ENCODE results near the gene PTTG1.
"Not testable (repeated sequence)": the region's sequence is repeated elsewhere in the genome, so short reads cannot be mapped to it uniquely, and the experiment has no call there.

PTTG1 gene

GRCh38 chr5:160399402-160400353, 22.0 kb upstream of the PTTG1 start, which contains the start of gene FAM200C:
TSS of gene FAM200C (minus strand) at chr5:160400054. CDS start at chr5:160395490, 4,564 bp downstream.
- peaks cover 15% of the 10 kb centered on the region for H3K4me1 Mint-ChIP-seq
- H3K36me3 Mint-ChIP-seq = peaks cover 26% of the 10 kb centered on the region
- ATAC-seq = peak; percentile 83
- no peaks in the 10 kb centered on the region for H3K27me3 Mint-ChIP-seq
- no peaks in the 10 kb centered on the region for H3K9me3 Mint-ChIP-seq
- peak within 1 kb of the TSS; percentile 80 for H3K4me3 Mint-ChIP-seq
- peak within 1 kb of the TSS; percentile 91 for H3K27ac Mint-ChIP-seq

DNA sequence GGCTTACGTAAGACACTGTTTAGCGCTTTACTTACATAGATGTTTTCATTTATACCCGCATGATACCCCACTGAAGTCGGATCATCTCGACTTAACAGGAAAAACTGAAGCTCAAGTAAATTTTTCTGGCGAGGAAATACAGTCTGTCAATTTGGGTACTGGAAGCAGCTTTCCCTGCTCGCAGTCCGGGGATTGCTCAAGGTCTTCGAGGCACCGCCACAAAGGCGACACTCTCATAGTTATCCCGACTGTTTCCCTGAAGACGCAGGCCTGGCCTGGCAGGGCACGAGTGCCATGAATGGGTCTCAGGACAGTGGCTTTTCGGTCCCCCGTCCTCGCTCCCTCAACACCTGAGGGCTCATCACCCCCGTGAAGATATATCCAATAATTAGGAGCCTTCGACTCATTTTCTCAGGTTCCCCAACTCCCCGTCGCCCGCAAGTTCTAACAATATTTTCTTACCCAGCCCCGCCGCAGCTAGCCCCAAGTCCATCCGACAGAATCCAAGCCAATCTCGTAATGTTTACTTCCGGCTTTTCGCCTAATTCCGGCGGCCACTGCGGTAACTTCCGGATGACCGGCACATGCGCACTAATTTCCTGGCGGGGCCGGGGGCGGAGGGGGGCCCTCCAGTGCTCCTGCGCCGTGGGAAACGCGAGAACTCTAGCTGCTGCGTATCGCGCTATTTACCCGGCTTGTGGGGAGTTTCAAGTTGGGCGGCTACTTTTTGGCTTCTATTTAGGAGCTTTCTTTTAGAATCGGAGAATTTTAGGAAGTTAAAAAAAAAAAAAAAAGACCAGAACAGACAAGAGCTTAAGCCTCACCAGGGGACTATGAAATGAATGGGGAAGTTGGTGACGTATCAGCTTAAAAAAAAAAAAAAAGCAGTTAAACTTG, 2.8 kb upstream of the PTTG1 start, which contains the start of gene SLU7:
Gene SLU7, minus strand, starts transcription at position 521 of the 897 bp plus-strand sequence. CDS start 3,787 bp downstream, outside the sequence.
- peak within 1 kb of the TSS; percentile 97 for H3K4me3 Mint-ChIP-seq
- H3K27me3 Mint-ChIP-seq = no peaks in the 10 kb centered on the region
- H3K36me3 Mint-ChIP-seq = peaks cover 27% of the 10 kb centered on the region
- peak within 1 kb of the TSS; percentile 93 for H3K27ac Mint-ChIP-seq
- H3K9me3 Mint-ChIP-seq = no peaks in the 10 kb centered on the region
- ATAC-seq = peak; percentile 91
- H3K4me1 Mint-ChIP-seq = peaks cover 70% of the 10 kb centered on the region

DNA sequence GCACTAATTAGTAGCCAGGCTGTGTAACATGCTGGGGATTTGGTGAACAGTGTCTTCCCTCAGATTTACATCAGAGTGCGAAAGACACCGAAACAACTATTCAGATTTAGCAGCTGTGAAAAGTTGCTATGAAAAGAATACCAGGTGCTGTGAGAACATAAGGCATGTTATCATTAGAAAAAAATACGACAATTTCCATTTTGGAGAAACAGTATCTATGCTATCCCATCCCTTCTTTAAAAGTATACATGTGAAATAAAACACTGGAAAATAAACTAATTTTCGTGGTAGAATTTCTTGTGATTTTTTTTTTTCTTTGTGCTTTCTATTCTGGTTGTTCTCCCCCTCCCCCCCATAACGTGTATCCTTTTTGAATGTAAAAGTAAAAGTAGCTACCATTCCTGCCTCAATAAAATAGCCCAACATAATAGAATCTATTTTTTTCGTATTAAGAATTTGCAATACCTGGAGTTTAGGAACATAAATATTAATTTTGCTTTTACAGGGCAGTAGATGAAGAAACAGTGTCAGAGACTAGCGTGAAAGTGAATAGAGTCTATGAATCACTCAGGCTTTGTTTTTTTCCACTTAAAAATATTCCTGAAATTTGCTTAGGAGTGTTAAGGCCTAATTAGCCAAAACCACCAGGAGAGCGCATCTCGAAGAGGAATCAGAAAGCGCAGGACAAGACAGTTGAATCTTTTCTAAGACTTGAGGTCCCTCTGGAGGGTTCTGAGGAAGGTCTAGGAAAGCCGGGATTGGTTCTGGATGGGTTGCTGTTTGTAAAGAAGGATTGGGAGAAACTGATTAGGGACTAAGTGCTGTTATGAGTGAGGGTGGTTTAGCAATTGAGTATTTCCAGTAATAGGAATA, 2.0 kb upstream of the PTTG1 start:
- Mint-ChIP-seq H3K4me3 (peak overlapping the region; percentile 97), H3K27me3 (no peaks in the 10 kb centered on the region), H3K27ac (peak overlapping the region; percentile 93), H3K36me3 (peaks cover 24% of the 10 kb centered on the region), H3K4me1 (peaks cover 78% of the 10 kb centered on the region), H3K9me3 (no peaks in the 10 kb centered on the region)
- no peak for ATAC-seq

DNA sequence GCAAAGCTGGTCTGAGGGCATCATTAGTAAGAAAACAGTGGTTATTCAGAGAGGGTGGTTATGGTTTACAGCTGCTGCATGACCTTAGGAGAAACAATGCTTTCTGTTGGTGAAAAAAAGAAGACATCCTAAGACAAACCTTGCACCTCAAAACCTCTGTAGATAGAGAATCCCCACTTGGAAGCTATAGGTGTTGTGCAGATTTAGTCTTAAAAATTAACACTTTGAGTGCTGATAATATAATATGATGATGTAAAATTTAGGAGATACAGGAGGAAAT, 1.4 kb upstream of the PTTG1 start:
- Mint-ChIP-seq H3K27ac (peak overlapping the region; percentile 93), H3K9me3 (no peaks in the 10 kb centered on the region), H3K4me3 (peak overlapping the region; percentile 97), H3K4me1 (peaks cover 84% of the 10 kb centered on the region), H3K27me3 (no peaks in the 10 kb centered on the region), H3K36me3 (peaks cover 22% of the 10 kb centered on the region)
- no peak for ATAC-seq

GRCh38 chr5:160423099-160423498, 1.4 kb downstream of the PTTG1 start:
- H3K4me3 Mint-ChIP-seq = no peak overlapping the region
- no peak overlapping the region for H3K27ac Mint-ChIP-seq
- no peaks in the 10 kb centered on the region for H3K27me3 Mint-ChIP-seq
- peaks cover 64% of the 10 kb centered on the region for H3K4me1 Mint-ChIP-seq
- H3K36me3 Mint-ChIP-seq = peaks cover 6% of the 10 kb centered on the region
- no peak for ATAC-seq
- no peaks in the 10 kb centered on the region for H3K9me3 Mint-ChIP-seq

DNA sequence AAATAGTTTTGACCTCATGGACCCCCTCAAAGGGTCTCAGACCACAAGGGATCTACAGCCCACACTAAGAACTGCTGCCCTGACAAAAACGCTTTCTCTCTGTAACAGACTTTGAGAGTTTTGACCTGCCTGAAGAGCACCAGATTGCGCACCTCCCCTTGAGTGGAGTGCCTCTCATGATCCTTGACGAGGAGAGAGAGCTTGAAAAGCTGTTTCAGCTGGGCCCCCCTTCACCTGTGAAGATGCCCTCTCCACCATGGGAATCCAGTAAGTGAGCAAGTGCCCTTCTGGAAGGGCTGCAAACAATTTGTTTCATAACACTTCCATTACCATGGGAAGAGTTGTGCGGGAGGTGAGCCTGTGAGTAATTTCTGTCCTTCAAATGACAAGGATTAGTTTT, 6.0 kb downstream of the PTTG1 start:
- Mint-ChIP-seq H3K9me3 (no peaks in the 10 kb centered on the region), H3K4me3 (no peak overlapping the region), H3K27me3 (no peaks in the 10 kb centered on the region), H3K27ac (no peak overlapping the region), H3K36me3 (peaks cover 12% of the 10 kb centered on the region), H3K4me1 (peaks cover 38% of the 10 kb centered on the region)
- no peak for ATAC-seq

DNA sequence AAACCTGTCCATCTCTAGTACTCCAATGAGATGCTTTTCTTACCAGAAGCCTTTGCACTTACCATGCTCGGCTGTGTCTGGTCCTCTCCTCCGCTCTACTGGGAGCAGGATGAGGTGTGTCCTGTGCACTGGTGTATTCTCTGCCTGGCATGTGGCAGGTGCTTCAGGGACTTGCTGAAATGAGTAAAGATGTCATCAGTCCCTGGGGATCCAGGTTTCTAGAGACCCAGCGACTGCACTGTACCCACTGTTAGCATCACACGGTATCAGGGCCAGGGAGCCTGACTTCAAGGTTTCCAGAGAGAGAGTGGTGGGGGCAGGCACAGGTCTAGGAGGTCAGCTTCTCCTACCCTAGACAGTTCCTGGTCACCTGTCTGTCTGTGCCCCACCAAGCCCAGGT, 10.5 kb downstream of the PTTG1 start:
- Mint-ChIP-seq H3K27ac (peak overlapping the region; percentile 17), H3K27me3 (no peaks in the 10 kb centered on the region), H3K36me3 (peaks cover 6% of the 10 kb centered on the region), H3K4me1 (peaks cover 45% of the 10 kb centered on the region), H3K4me3 (no peak overlapping the region), H3K9me3 (no peaks in the 10 kb centered on the region)
- peak; percentile 78 for ATAC-seq

DNA sequence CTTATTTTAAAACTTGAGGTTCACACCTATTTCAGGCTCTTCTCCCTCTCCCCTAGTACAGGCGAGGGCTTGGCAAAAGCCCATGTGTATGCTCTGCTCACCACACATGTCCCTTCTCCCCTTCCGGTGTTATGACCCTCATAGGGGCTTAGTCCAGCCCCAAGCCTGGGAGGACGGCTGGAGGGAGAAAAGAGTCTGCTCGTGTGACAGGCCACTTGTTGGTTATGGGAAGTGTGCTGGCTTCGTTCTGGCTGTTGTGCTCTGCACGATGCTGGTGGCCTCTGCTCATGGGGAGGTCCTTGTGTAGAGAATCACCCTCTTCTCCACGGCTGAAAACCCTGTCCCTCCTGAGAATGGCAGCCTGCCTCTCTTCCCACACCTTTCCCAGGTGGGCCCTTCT, 11.1 kb downstream of the PTTG1 start:
- no peak for ATAC-seq
- Mint-ChIP-seq H3K27me3 (no peaks in the 10 kb centered on the region), H3K36me3 (peaks cover 6% of the 10 kb centered on the region), H3K27ac (peak overlapping the region; percentile 17), H3K4me1 (peaks cover 45% of the 10 kb centered on the region), H3K9me3 (no peaks in the 10 kb centered on the region), H3K4me3 (no peak overlapping the region)

DNA sequence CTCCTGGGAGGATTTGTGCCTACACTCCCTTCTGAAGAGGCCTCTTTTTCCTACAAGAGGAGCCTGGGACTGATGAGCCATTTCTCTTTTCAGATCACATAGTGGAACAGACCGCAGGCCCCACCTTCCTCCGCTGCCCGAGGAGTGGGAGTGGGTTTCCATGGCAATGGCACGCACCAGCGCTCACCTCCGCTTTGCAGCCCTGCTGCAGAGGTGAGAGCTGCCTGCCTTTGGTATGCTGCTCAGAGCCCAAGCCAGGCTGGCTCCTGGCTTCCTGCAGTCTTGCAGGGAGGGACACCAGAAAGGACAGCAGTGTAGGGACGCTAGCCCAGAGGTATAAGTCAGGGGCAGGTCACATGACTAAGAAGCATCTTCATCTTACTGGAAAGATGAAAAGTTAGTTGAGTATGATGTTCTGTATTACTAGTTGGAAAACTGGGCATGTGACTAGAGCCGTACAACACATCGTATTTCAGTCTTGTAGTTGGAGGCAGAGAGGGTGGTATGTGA, 12.4 kb downstream of the PTTG1 start:
- H3K4me3 Mint-ChIP-seq = peak overlapping the region; percentile 39
- H3K9me3 Mint-ChIP-seq = no peaks in the 10 kb centered on the region
- peaks cover 3% of the 10 kb centered on the region for H3K36me3 Mint-ChIP-seq
- ATAC-seq = peak; percentile 89
- peak overlapping the region; percentile 17 for H3K27ac Mint-ChIP-seq
- H3K27me3 Mint-ChIP-seq = no peaks in the 10 kb centered on the region
- H3K4me1 Mint-ChIP-seq = peaks cover 54% of the 10 kb centered on the region

- H3K36me3 Mint-ChIP-seq = no peaks in the 10 kb centered on the region
- H3K4me1 Mint-ChIP-seq = peaks cover 58% of the 10 kb centered on the region
- H3K27me3 Mint-ChIP-seq = no peaks in the 10 kb centered on the region
- H3K9me3 Mint-ChIP-seq = no peaks in the 10 kb centered on the region
- H3K27ac Mint-ChIP-seq = peak overlapping the region; percentile 17
- H3K4me3 Mint-ChIP-seq = no peak overlapping the region
- no peak for ATAC-seq
These were observed 13.9 kb downstream of the PTTG1 start for GRCh38 chr5:160435532-160435931.

DNA sequence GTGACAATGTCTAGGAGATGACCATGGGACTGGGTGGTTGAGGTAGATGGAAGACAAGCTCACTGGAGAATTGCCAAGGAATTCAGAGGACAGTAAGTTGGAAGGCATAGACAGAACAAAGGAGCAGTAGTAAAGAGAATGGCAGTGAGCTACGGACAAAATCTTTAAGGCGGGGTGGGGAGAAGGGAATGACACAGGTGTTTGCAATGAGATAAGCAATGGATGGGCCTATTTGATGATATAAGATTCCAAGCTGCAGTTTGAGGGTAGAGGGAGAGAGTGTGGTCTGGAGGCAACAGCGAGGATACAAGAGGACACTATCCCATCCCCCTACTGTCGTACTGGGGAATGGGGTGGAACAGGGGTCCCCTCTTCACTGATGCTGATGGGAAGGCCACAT, 14.4 kb downstream of the PTTG1 start:
- Mint-ChIP-seq H3K27me3 (no peaks in the 10 kb centered on the region), H3K4me3 (no peak overlapping the region), H3K36me3 (no peaks in the 10 kb centered on the region), H3K9me3 (no peaks in the 10 kb centered on the region), H3K27ac (peak overlapping the region; percentile 17), H3K4me1 (peaks cover 60% of the 10 kb centered on the region)
- ATAC-seq = no peak

GRCh38 chr5:160436661-160437060, 15.0 kb downstream of the PTTG1 start:
- not testable (repeated sequence) for H3K36me3 Mint-ChIP-seq, ATAC-seq, H3K27ac Mint-ChIP-seq, H3K27me3 Mint-ChIP-seq, H3K4me3 Mint-ChIP-seq, H3K9me3 Mint-ChIP-seq
- H3K4me1 Mint-ChIP-seq = peaks cover 67% of the 10 kb centered on the region

DNA sequence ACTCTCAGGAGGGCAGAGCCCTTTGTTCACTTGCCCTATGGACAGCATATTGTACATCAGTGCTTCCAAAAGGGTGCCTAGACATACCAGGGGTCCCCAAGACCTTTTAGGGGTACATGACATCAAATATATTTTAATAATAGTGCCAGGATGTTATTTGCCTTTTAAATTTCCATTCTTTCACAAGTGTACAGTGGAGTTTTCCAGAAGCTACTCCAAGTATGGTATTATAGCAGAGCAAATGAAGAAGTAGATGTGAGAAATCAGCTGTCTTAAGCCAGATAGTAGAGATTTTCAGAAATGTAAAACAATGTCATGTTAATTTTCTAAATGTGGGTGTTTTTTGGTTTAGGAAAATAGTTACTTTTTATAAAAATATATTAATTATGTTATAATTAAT, 15.6 kb downstream of the PTTG1 start:
- Mint-ChIP-seq H3K27me3 (no peaks in the 10 kb centered on the region), H3K36me3 (no peaks in the 10 kb centered on the region), H3K9me3 (no peaks in the 10 kb centered on the region), H3K4me1 (peaks cover 68% of the 10 kb centered on the region), H3K4me3 (no peak overlapping the region), H3K27ac (no peak overlapping the region)
- no peak for ATAC-seq

DNA sequence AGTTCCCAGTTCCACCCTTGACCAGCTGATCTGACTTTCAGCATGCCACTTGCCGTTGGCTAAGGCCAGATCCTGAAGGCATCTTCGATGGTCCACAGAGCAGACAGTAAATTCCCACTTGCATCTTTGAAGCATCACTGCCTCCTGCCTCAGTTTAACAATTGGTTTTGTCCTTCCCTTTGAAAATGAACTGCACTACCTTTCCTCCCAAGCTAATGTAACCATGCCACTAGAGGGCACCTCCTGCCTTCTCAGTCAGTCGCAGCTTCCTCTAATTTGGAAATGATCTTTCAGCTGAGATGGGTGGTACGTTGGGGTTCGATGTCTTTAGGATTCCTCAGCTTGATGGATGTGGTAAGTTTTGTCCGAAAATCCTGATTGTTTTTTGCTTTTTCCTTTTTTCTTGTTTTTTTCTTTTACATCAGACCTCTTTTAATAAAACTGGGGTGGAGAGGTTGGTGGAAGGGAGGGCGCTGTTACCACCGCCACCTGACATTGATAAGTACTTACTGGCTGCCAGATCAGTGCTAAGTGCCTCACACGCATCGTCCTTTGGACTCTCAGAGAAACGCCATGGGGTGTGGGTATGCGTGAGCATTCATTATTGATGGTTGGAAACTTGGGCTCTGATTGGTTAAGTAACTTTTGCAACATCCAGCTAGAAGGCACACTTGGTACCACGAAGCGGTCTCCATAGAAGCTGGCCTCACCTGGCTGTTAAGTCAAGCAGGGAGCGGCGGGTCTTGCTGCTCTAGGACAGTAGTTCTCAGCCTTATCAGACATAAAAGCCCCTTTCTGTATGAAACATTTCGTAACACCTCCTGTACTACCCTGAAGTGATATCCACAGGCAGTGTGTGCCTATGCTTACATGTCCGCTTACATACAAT, 16.9 kb downstream of the PTTG1 start:
- H3K4me3 Mint-ChIP-seq = peak overlapping the region; percentile 83
- H3K27ac Mint-ChIP-seq = peak overlapping the region; percentile 90
- no peaks in the 10 kb centered on the region for H3K9me3 Mint-ChIP-seq
- peaks cover 66% of the 10 kb centered on the region for H3K4me1 Mint-ChIP-seq
- no peaks in the 10 kb centered on the region for H3K27me3 Mint-ChIP-seq
- no peaks in the 10 kb centered on the region for H3K36me3 Mint-ChIP-seq
- peak; percentile 70 for ATAC-seq
